Measurements from ENCODE around the gene PPID. TPM values are rescaled to one million over a fixed set of nuclear protein-coding genes. Genes with fewer than 3 reads are reported as not detected.
A peak's percentile ranks its signal among the peaks of the same experiment; 100 is the strongest.

Gene PPID
- total RNA-seq: 10 to 100 TPM; 30.1 to 81.8 (median 40.6) TPM

DNA sequence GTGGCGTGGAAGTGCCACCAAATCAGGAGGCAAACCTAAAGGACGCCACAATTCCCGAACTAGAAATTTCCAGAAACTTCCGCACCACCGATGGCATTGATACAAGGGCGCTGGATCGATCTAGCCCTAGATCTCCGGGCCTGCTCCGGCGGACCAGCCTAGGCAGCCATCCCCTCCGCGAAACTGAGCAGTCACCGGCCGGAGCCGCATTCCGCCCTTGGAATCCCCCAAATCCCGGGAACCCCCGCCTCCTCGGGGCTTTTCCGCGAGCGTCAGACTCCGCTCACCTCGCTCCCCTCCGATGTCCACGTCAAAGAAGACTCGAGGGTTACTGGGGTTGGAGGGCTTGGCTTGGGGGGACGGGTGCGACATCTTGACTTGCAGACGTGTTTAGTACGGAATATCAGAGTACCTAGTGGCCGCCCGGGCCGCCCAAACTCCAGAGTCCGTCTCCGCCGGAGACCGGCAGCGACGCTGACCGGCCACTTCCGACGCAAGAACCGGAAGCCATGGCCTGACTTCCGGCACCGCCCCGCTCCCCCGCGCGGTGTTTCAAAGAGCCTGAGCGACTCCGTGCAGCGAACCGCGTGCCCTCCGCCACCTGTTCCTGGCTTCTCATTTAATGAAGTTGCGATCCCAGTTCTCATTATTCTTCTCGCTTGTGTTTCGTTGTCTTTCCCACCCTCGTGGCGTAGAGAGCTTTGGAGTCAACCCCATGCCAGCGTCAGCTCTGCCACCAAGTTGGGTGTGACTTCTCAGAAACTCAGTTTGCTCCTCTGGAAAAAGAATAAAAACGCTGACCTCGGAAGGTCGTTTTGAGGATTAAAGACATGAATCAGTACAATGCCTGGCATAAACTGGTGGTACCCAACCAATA, at the start of gene PPID:
PPID (minus strand) TSS at position 480 of the 877 bp plus-strand sequence; CDS start at position 372, 108 bp downstream.
- Histone ChIP-seq H3K27me3 (no peaks in the 10 kb centered on the region), H3K4me3 (peak within 1 kb of the TSS; percentile 72 to 95 (median 94)), H3K9me3 (no peaks in the 10 kb centered on the region), H3K4me1 (peaks cover 17 to 30% of the 10 kb centered on the region in 2 donors), H3K36me3 (peaks cover 0 to 30% of the 10 kb centered on the region in 2 donors), H3K27ac (peak within 1 kb of the TSS; percentile 90 to 96 (median 92))
- peak; percentile 92 to 95 for ATAC-seq
- in situ Hi-C loops (cut with MboI; ENCODE audit: low sequenced_read_pairs in 4 of 4): loop anchor here in 3 of 4 donors (10.0 to 25.0 kb wide), 5 partner anchors 48 to 714 kb away; partner anchors contain the start of genes C4orf46 (in 1 of the 3), ETFDH (in 1 of the 3) and RAPGEF2 (in 1 of the 3)
- intact Hi-C loops (cut with DNase I; ENCODE audit: low total_unique reads): loop anchor here (1.0 to 5.0 kb wide), 4 partner anchors 45 to 724 kb away; partner anchors contain the start of genes ETFDH and RAPGEF2
- TF ChIP-seq, protein P1, sequence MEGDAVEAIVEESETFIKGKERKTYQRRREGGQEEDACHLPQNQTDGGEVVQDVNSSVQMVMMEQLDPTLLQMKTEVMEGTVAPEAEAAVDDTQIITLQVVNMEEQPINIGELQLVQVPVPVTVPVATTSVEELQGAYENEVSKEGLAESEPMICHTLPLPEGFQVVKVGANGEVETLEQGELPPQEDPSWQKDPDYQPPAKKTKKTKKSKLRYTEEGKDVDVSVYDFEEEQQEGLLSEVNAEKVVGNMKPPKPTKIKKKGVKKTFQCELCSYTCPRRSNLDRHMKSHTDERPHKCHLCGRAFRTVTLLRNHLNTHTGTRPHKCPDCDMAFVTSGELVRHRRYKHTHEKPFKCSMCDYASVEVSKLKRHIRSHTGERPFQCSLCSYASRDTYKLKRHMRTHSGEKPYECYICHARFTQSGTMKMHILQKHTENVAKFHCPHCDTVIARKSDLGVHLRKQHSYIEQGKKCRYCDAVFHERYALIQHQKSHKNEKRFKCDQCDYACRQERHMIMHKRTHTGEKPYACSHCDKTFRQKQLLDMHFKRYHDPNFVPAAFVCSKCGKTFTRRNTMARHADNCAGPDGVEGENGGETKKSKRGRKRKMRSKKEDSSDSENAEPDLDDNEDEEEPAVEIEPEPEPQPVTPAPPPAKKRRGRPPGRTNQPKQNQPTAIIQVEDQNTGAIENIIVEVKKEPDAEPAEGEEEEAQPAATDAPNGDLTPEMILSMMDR (IDR thresholded peaks at IDR 0.05 in 4 of 5, conservative IDR thresholded peaks at IDR 0.05 in 1 of 5): no peak
- TF ChIP-seq POLR2A (IDR thresholded peaks at IDR 0.05): peak; percentile 87
- DNase-seq: peak; percentile 68 to 81

DNA sequence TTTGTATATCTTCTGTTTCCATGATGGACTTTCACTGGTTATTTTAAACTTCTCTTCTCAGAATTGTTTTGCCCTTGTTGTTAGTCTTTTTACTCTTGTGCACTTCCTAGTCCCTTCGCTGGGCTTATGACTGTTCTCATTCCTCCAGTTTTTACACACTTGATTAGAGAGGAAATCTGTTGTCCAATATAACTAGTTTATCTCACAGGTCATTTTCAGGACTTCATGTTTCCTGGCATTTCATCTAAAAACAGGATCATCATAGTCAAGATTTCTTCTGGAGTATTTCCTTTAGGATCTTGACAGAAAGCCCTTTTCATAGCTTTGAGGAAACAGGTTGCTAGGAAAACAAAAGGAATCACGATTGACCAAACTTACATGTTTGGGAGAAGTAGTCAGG, 48.6 kb upstream of the PPID start:
- Histone ChIP-seq H3K4me1 (peaks cover 69 to 77% of the 10 kb centered on the region in 2 donors), H3K9me3 (no peaks in the 10 kb centered on the region), H3K4me3 (no peak overlapping the region), H3K27me3 (no peaks in the 10 kb centered on the region), H3K36me3 (no peaks in the 10 kb centered on the region), H3K27ac (peak overlapping the region; percentile 91 to 97 (median 95))
- DNase-seq (no peak), ATAC-seq (no peak)
- TF ChIP-seq POLR2A (IDR thresholded peaks at IDR 0.05): no peak
- TF ChIP-seq, protein P1 (IDR thresholded peaks at IDR 0.05 in 4 of 5, conservative IDR thresholded peaks at IDR 0.05 in 1 of 5): no peak
- intact Hi-C loops (cut with DNase I; ENCODE audit: low total_unique reads) (loop anchor here (2.0 kb wide), 1 partner anchor 39 kb away; no protein-coding TSS in a partner anchor), in situ Hi-C loops (cut with MboI; ENCODE audit: low sequenced_read_pairs in 4 of 4) (no loop called here)

DNA sequence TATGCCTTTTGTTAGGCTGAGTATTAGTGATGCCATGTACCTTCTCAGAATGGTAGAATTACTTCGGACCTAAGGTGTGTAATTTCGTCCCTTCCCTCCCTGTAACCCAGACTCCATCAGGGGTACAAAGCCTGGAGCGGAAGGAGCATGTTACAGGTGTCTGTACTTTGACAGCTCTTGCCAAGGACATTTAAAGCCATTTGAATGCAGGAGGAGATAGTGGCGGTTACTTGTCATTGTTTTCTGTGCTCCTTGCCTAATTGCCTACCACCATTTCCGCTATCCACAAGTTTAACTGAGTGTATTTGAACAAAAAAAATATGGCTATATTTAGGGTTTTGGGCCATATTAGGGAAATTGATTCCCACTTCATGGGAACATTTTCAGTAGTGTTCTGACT, 47.5 kb upstream of the PPID start:
- peak overlapping the region in 3 of 4 donors; percentile 78 to 95 (median 91) for H3K4me3 ChIP-seq
- intact Hi-C loops (cut with DNase I; ENCODE audit: low total_unique reads): loop anchor here (2.0 kb wide), 1 partner anchor 40 kb away; no protein-coding TSS in a partner anchor
- H3K27me3 ChIP-seq: no peaks in the 10 kb centered on the region
- ATAC-seq: no peak
- H3K27ac ChIP-seq: peak overlapping the region; percentile 91 to 97 (median 95)
- TF ChIP-seq, protein P1 (IDR thresholded peaks at IDR 0.05 in 4 of 5, conservative IDR thresholded peaks at IDR 0.05 in 1 of 5): no peak
- no peak for TF ChIP-seq POLR2A (IDR thresholded peaks at IDR 0.05)
- H3K36me3 ChIP-seq: no peaks in the 10 kb centered on the region
- in situ Hi-C loops (cut with MboI; ENCODE audit: low sequenced_read_pairs in 4 of 4): no loop called here
- peaks cover 58 to 66% of the 10 kb centered on the region in 2 donors for H3K4me1 ChIP-seq
- no peak for DNase-seq
- H3K9me3 ChIP-seq: no peaks in the 10 kb centered on the region

DNA sequence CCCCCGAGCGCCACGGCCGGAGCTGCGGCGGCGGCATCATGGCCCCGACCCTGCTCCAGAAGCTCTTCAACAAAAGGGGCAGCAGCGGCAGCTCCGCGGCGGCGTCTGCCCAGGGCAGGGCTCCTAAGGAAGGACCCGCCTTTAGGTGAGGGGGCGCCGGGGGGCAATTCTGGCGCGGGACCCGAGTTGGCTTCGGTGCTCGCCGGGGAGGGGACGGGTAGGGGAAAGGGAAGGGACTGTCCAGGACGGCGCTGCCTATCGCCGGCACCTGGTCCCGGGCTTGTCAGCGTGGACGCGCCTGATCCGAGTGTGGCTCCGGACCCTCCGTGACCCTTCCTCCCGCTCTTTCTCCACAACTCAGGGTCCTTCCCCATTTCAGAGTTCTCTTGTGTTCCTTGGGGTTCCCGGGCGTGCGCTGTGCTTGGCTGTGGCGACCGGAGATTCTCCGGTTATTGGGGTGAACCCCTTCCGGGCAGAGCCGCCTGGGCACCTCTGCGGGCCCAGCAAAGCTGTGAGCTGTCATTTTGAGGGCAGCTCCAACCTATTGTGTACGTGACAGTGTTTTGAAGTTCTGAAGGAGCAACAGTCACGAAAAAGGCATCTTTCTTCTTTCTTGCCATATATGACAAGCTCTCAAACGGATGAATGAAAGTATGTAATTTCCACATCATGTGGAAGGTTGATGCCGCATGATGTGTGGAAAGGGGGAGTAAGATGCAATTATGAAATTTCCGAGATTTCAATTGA, 46.2 kb upstream of the PPID start:
- ATAC-seq (peak; percentile 55 to 60), DNase-seq (peak; percentile 11 to 31)
- peak overlapping the region; percentile 78 to 95 (median 86) for H3K4me3 ChIP-seq
- intact Hi-C loops (cut with DNase I; ENCODE audit: low total_unique reads): loop anchor here (2.0 to 5.0 kb wide), 2 partner anchors 73 to 97 kb away; partner anchors contain the start of gene ETFDH
- H3K27me3 ChIP-seq: no peaks in the 10 kb centered on the region
- H3K4me1 ChIP-seq: peaks cover 45 to 53% of the 10 kb centered on the region in 2 donors
- TF ChIP-seq, protein P1 (IDR thresholded peaks at IDR 0.05 in 4 of 5, conservative IDR thresholded peaks at IDR 0.05 in 1 of 5): no peak
- no peak for TF ChIP-seq POLR2A (IDR thresholded peaks at IDR 0.05)
- no peaks in the 10 kb centered on the region for H3K9me3 ChIP-seq
- peak overlapping the region; percentile 91 to 97 (median 95) for H3K27ac ChIP-seq
- in situ Hi-C loops (cut with MboI; ENCODE audit: low sequenced_read_pairs in 4 of 4): no loop called here
- H3K36me3 ChIP-seq: no peaks in the 10 kb centered on the region
